Stimulated activated CD8-positive, alpha-beta memory T cell treated with anti-CD3 and anti-CD28 coated beads, Interleukin-12 subunit alpha, Interleukin-12 subunit beta, amount 100 ng/mL, for 24 hours (primary cell): ENCODE data around the gene PPP1R14C.

Experiments used
- DNase-seq: peaks from one replicate; pipeline ENCODE4 v3.0.0-alpha.2; 2020; ENCODE audit errors: extremely low read depth

The PPP1R14C gene

DNA sequence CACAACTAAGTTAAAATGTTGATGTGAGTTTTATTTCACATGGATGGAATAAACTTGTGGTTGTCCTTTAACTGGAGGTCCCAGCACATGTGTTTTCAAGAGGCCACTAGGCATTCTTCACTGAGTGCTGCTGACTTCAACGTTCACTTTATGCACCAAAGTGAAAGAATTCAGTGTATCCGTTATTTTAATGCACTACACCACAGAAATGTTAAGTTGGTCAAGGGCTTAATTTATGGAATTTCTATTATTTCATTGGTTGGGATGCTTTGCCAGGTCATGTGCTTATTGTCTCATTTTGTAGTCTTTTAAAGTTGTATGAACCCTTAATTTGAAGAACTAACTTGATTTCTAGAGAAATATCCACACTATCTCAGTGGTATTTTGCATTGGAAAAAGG is 106.4 kb downstream of the PPP1R14C start:
- no peak for DNase-seq

DNA sequence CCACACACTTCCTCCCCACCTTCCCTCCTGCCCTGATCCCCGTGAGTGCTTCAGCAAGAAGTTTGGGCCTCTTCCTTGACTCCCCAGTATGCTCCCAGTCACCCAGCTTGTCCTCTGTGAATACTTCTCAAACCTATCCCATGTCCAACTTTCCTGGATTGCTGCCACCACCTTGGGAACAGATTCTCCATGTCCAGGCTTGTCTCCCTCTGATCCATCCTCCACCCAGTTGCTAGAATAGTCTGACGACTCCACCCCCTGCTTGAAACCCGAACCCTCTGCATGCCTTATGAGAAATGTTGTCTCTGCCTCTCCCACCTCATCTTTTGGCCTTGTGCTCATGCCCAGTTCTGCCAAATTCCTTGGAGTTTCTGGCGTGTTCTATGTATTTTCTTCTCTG is 108.0 kb downstream of the PPP1R14C start:
- no peak for DNase-seq

DNA sequence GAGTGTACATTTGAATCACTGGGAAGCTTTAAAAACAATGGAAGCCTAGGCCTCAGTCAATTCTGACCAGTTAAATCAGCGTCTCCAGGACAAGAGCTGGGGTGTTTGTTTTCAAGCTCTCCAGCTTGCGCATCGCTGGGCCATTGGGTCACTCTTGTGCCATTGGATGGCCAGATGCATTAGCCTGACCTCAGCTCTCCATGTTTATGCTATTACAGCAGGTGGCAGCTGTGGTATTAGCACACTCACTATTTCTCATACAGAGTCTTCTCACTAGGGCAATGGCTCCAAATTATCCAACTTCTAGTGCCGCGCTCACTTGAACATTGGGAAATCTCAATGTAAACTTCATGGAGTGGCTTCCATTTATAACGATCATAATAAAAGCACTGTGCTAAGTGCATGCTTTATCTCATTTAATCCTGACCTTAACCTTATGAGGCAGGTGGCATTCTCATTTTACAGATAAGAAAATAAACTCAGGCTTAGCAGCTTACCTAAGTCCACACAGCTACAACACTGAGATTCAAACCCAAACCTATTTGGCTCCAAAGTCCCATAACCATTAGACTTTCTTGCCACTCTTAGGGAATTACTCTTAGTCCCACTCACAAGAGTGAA is 108.8 kb downstream of the PPP1R14C start:
- no peak for DNase-seq

DNA sequence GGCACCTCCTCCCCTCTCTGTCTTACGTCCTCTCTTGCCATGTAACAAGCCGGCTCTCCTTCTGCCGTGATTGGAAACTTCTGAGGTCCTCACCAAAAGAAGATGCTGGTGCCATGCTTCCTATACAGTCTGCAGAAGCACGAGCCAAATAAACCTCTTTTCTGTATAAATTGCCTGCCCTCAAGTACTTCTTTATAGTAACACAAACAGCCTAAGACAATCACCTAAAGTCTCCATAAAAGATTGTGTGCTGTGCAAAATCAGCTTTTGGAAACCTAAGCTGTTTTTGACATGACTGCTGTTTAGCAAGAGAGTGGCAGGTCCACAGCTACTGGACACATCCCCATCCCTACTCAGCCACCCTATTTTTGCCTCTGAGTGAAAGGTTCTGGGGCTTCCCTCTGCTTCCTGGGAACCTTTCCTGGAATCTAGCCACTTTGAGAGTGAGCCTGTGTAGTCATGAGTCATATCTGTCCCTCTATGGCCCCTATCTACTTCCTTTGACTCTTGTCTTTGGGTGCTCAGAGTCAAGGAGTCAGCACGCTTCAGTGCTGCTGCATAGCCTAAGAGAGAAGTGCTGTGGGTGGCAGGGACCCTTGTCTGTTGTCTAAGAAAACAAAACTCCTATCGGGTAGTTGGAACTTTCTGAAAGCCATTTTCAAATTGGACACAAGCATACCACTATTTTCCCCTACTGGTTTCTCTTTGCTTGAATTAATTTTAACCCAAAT is 110.0 kb downstream of the PPP1R14C start:
- DNase-seq: no peak

DNA sequence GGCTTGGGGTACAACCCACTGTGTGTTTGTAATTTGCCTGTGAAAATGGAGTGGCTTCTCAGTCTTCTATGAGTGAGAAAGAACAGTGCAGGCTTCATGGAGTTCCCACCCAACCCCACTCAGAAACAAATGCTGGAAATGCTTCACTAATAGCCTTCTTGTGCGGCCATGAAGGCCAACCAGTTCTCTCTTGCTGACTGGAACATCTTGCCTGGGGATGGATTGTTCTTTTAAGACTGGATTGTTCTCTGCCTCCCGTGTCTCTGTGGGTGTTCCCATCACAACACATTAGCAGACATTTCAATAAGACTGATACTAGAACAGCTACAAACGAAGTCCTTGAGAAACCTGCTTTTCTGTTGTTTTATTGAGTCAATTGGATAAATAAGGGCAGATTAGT is 110.6 kb downstream of the PPP1R14C start:
- DNase-seq: no peak

DNA sequence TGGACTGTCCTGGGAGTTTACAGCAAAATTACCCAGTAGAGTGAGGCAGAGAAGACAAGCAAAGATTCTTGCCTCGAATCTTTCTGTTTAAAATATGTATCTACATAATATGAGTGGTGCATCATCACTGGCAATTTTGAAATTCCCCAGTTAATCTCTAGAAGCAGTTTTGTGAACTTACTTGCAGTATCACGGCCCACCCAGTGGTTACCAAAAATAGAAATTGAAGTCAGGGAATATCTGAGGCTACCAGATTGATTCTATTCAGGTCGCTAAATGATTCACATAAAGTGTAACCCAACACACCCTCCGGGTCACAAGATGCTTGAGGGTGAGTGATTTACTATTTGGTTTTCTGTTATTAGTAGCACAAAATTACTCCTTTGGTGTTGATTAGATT is 111.9 kb downstream of the PPP1R14C start:
- no peak for DNase-seq

DNA sequence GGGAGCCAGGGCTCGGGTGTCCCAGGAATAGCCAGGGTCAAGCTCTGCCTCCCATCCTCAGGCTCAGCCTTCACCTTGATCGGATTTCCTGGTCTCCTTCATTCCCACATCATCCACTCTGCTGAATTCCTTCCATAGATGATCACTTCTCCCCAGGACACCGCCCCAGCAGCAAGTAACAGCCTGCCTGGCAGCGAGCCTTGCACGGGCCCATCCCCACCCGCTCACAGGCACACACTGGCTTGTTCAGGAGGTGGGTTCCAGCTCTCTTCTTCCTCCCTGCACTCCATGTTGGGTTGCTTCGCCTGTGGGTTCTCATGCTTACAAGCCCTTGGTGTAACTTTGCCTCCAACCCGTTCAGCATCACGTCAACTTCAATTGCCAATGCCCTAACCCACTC is 113.0 kb downstream of the PPP1R14C start:
- DNase-seq: no peak

DNA sequence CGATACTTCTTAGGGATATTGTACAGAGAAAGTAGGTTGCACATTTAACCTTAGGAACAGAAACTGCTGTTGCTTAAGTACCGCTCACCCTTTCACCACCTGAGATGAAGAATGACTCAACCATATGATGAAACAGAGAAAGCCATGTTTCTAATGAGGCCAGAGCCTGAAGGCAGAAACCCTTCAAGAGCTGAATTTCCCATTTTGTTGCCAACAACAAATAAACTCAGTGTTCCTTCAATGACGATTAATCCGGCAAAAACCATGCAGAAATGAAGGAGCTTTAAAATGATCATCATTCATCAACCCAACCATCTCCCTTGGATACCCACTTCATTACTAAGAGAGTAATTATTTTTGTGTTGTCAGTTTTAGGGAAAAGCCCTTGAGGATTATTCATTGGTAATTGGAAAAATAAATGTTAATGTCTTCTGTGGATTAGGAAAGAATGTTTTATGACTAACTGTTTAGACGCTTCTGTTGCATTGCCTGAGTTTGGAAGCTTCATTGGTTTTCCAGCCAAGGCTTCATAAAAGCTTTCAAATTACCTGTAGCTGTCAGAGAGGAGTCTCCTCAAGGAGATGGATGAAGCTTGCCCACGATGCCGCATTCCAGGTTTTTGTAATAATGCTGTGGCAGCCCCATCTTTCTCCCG is 113.9 kb downstream of the PPP1R14C start:
- no peak for DNase-seq

DNA sequence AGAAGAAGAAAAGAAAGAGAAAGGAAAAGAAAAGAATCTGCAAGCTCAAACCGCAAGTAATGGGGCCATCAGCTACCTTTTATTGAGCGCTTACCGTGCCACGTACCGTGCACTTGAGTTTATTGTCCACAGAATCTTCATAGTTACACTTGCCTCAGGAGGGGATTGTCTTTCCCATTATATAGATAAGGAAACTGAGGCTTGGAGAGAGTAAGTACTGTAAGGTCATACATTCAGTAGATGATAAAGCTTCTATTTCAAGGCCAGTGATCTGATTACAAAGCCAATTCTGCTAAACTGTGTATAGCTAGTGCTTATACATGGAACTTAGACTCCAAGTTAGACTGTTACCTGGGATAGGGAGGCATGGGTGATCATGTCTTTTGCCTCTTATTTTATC is 115.5 kb downstream of the PPP1R14C start:
- no peak for DNase-seq

DNA sequence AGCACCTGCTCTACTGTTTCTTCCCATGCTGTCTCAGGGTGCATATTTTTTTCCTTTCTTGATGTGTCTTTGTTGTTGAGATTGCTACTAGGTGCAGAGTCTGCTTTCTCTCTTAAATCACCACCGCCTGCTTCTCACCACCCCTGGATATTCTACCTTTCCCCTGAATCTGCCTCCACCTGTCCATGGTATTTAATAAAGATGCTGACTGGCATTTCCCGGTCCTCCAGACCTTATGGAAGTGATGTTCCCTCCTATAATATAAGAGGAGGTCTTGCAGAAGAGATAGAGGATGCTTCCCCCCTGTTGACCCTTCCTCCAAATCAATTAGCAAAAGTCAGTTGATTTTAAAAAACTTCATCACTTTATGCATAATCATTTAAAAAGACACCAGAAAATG is 118.1 kb downstream of the PPP1R14C start:
- no peak for DNase-seq

DNA sequence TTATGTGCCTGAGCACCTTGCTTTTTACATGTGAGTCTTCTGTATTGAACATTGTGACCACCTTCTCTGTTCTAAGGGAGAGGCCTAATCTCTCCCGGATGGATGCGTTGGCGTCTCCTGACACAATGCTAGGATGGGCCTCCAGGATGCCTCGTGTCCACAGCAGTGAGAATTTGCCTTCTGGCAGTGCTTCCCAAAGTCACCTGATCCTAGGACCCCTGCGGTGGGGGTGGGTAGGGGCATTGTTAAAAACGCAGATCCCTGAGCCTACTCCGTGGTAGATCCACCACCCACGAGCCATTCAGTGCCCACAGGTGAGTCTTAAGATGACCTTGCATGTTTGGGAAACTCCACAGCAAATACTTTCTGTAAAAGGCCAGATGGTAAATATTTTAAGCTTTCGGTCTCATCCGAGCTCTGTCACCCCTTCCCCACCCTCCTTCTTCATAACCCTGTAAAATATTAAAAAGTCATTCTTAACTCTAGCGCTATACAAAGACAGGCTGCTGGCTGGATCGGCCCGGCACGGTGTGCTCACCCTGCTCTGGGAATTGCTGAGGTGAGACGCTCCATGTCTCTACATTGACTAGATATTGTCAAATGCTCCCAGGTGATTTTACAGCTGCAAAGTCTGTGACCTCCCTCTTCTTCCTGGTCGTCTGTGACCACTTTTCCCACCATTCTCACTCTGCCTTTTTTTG is 119.3 kb downstream of the PPP1R14C start:
- no peak for DNase-seq

DNA sequence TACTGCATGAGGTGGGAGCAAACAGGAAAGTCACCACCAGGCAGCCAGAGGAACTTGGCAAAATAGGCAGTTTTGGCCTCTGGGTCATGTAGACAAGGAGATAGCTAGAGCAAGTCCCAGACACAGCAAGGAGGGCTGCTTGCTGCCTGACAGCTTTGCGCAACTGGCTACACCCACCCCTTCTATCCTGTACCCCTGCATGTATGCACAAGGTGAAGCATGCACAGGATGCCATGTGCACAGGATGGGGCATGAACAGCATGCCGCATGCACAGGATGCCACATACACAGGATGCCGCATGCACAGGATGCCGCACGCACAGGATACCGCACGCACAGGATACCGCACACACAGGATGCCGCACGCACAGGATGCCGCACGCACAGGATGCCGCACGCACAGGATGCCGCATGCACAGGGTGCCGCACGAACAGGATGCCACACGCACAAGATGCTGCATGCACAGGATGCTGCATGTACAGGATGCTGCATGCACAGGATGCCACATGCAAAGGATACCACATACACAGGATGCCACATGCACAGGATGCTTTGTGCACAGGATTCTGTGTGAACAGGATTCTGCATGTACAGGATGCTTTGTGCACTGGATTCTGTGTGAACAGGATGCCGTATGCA is 121.0 kb downstream of the PPP1R14C start:
- DNase-seq: no peak

DNA sequence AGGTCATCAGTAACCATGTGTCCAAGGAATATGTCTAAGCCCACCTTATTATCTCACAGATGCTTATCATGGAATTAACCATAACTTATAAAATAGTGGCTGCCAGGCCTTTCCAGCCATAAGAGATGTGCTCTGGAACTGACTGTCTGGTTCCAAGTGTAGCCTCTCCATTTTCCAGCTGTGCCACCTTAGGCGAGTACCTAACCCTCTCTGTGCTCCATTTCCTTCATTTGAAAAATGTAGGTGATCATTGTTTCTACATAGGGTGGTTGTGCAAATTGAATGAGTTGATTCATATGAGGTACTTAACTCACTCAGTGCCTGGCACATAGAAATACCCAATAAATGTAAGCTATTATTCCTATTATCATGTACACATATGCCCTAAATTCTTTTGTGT is 123.5 kb downstream of the PPP1R14C start:
- DNase-seq: no peak

DNA sequence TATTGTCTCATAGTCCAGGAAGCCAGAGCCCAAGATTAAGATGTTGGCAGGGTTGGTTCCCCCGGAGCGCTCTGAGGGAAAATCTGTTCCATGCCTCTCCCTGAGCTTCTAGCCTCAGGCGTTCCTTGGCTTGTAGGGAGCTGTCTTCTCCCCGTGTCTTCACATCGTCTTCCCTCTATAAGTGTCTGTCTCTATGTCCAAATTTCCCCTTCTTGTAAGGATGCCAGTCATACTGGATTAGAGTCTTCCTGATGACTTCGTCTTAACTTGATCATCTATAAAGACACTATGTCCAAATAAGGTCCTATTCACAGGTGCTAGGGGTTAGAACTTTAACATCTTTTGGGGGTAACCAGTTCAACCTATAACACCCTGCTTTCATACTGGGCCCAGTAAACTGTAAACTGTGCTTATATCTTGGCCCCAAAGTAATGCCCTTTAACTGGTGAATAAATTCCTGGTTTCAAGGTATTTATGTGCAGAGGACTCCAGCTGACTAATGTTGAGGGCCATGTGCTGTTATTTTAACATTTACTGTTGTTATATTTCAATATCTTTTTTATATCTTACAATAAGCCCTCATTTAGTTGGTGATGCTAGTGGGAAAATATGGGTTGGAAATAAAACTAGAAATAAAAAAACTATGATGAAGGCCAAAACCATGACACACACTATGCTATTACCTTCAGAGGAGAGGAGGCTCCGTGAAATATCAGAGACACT is 124.3 kb downstream of the PPP1R14C start:
- DNase-seq: no peak

DNA sequence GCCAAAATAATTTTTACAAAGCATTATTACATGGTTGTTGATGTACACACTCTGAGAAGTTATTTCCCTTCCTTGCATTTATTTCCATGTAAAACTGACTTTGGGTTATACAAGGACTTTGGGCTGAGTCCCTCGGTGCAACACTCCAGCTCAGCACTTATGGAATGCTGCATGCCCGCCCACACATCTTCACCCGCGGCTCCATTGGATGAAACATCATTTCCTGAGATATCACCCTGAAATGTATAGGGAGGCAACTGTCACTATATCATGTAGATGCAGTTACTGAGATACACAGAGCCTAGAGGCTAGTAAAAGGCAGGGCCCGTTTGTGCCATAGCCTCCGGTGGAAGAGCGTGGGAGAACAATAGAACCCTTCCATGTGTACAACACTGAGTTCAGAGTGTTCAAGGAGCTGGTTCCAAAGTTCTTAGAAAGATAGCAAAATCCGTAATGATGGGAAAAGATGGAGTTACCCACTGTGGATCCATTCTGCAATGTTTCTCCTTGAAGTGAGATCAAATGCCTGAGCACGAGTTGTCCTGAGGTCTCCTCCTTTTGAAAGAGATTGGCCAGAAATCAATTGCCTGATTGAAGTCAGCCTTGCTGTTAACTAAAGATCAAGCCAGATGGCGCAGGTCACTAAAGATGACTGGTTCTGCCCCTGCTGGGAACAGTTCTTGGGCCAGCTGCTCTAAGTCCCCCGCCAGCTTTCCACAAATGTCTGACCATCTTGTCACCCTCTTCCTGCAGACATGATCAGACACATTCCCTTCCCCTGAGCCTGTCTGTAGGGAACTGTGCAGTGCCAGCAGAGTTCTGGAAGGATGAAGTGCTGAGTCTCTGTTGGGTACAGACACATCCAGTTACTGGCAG is 125.1 kb downstream of the PPP1R14C start:
- no peak for DNase-seq

DNA sequence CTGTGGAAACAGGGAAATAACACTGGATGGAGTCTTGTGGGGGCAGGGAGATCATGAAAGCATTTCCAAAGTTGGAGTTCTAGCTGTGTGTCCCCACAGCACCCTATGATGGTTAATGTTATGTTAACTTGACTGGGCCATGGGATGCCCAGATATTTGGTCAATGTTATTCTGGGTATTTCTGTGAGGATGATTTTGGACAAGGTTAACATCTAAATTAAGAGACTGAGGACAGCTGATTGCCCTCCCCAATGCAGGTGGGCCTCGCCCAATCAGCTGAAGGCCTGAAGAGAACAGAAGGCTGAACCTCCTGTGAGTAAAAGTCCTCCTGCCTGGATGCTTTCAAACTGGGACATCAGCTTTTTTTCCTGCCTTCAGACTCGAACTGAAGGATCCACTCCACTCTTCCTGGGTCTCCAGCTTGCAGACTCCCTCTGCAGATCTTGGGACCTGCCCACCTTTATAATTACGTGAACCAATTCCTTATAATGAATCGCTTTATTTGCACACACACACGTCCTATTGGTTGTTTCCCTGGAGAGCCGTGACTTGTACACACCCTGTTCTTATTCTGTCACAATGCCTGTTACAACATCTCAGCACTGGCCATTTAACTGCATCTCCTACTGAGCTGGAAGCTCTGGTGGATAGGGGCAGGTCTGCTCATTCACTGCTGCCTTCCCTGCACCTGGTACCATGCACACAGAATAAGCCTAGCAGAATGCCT is 126.4 kb downstream of the PPP1R14C start:
- DNase-seq: no peak

DNA sequence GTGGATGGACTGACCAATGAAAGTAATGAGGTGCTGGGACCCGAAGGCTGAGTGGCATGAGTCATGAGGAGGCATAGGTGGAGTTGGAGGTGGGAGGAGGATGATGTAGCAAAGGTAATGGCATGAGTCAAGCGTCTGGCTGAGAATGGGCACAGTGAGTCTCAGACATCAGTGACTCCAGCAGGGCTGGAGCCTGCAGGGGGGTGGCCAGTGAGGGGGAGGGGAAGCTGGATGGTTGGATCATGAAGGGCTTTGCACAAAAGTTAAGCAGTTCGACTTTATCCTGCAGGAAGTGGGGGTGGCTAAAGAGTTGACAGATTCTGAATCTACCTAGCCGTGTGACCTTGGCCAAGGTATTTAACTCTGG is 127.0 kb downstream of the PPP1R14C start:
- DNase-seq: no peak

DNA sequence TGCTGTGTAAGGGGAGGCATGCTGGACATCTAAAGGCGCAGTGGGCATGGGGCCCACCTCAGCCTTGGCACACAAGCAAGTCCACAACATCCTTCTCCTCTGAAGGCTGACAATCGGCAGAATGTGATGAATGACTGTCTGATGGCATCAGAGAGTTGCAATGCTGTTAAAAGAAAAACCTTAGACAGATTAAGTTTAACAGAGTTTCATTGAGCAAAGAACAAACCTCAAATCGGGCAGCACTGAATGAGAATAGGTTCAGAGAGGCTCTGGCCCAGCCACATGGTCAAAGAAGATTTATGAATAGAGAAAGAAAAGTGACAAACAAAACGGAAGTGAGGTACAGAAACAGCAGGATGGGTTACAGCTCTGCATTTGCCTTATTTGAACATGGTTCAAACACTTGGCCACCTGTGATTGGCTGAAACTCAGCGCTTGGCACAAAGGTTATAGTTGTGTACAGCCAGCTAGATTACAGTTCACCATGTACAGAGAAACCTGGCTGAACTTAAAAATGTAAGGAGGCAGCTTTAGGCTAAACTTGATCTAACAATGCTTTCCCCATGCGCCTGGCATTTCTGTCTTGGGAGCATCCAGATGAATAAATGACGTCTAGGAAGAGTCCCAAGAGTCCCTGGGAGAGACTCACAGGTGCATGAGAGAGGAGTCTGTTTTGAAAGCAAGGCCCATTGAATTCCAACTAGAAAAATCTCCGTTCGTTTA is 127.6 kb downstream of the PPP1R14C start:
- no peak for DNase-seq

DNA sequence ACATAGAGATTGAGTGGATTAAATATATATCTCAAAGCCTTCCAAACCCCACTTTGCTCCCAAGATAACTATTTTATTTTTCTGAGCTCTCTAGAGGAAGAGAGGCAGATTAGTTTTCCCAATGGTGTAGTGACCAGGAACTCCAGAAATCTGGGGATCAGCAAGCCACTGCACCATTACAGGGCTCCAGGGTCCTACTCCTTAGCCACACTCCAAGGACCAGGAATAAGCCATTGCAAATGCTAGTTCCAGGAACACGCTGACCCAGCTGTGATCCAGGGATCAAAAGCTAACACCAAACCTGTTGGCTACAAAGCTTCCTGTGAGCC is 128.3 kb downstream of the PPP1R14C start:
- DNase-seq: no peak
